DOHH2 (cell line): ENCODE results near the gene TNFAIP8L1.

Experiments
- EZH2phosphoT487 ChIP-seq: fragments of 200-600 bp; sonication (generic); IDR thresholded peaks from 2 replicates; pipeline ENCODE4 v1.6.1; 2017; ENCODE audit warnings: borderline replicate concordance, mild to moderate bottlenecking, antibody characterized with exemption, low read length, moderate library complexity, mixed read lengths
- TF ChIP-seq, protein P1 (sequence below): fragments of 200-600 bp; sonication (generic); IDR thresholded peaks from one replicate; pipeline ENCODE4 v1.5.1; 2014; ENCODE audit warnings: antibody characterized with exemption, mild to moderate bottlenecking, low read depth, low read length; ENCODE audit not compliant: poor library complexity, severe bottlenecking

DNA sequence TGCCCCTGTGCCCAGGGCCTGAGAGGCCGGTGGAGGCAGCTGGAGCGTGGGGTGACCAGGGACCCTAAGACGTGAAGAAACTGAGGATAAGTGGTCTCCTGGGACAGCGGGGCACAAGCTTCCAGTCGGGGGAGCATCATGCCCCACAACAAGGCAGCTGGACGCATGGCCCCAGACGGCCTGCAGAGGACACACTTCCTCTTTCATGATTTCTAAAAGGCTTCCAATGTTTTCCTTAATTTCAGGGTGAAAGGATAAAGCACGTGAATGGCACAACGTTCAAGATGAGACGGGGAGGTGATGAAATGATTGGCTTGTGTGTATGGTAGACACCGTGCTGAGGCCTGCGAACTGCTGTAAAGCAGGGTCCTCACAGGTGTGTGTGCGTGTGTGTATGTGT is 51.0 kb downstream of the TNFAIP8L1 start:
- TF ChIP-seq, protein P1, sequence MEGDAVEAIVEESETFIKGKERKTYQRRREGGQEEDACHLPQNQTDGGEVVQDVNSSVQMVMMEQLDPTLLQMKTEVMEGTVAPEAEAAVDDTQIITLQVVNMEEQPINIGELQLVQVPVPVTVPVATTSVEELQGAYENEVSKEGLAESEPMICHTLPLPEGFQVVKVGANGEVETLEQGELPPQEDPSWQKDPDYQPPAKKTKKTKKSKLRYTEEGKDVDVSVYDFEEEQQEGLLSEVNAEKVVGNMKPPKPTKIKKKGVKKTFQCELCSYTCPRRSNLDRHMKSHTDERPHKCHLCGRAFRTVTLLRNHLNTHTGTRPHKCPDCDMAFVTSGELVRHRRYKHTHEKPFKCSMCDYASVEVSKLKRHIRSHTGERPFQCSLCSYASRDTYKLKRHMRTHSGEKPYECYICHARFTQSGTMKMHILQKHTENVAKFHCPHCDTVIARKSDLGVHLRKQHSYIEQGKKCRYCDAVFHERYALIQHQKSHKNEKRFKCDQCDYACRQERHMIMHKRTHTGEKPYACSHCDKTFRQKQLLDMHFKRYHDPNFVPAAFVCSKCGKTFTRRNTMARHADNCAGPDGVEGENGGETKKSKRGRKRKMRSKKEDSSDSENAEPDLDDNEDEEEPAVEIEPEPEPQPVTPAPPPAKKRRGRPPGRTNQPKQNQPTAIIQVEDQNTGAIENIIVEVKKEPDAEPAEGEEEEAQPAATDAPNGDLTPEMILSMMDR = no peak
- no peak for TF ChIP-seq EZH2phosphoT487
